Ovary (tissue), 9 donors: ENCODE results near the gene MUC21. TPM values are rescaled to one million over a fixed set of nuclear protein-coding genes. Genes with fewer than 3 reads are reported as not detected.

Source experiments
- DNase-seq, 5 donors: peaks; one replicate each; pipeline ENCODE4 v3.0.0-alpha.2; 2019 to 2020
- H3K27ac ChIP-seq, 2 donors: fragments of 200-600 bp; one replicate each; pipeline versions ENCODE4 v1.5.1 to v1.8.0; 2019 to 2022
- H3K27me3 ChIP-seq: fragments of 200-600 bp; one replicate; pipeline ENCODE4 v1.8.0; 2022
- H3K36me3 ChIP-seq: fragments of 200-600 bp; sonication (generic); one replicate; pipeline ENCODE4 v1.5.1; 2019
- H3K4me1 ChIP-seq: one replicate; pipeline ENCODE4 v1.8.1; 2013; ENCODE audit warnings: mild to moderate bottlenecking, moderate library complexity; ENCODE audit not compliant: insufficient read depth
- H3K4me3 ChIP-seq: fragments of 200-600 bp; sonication (generic); one replicate; pipeline ENCODE4 v1.5.1; 2017
- H3K9me3 ChIP-seq, 2 donors: fragments of 200-600 bp in 1 of 2; sonication (generic) in 1 of 2; one replicate each; pipeline versions ENCODE4 v1.5.1 to v1.8.1; 2013 to 2019; ENCODE audit warnings: mild to moderate bottlenecking in 1 of 2, moderate library complexity in 1 of 2
- EP300 ChIP-seq: sonication (generic); formaldehyde crosslinking; IDR thresholded peaks from one replicate; pipeline ENCODE4 v1.6.1; 2017; ENCODE audit warnings: antibody characterized with exemption
- POLR2A ChIP-seq: fragments of 450-650 bp; IDR thresholded peaks from one replicate; pipeline ENCODE4 v1.6.1; 2017; ENCODE audit warnings: antibody characterized with exemption, mild to moderate bottlenecking, moderate library complexity
- WGBS, 3 donors: extraction: QIAGEN DNeasy Blood & Tissue Kit in 1 of 3; methylation state at CpG; one replicate each; pipeline versions ENCODE4 v1.1.5 to v1.1.7; 2013 to 2017; 5-methylcytosine and 5-hydroxymethylcytosine counted together
- intact Hi-C, 4 donors: fragments of 100-400 bp; cut with DNase I; formaldehyde crosslinking; loops; one replicate each; pipeline versions ENCODE4 v1.11.0 to v1.15.1; 2022 to 2023
- polyA plus RNA-seq, 2 donors: library from polyadenylated mRNA; stranded (reverse); fragments of 200-250 nt in 1 of 2; fragments of 350-450 nt in 1 of 2; fragmentation: Illumina TruSeq in 1 of 2; extraction: RNeasy Lipid Tissue Mini Kit (QIAGEN cat#74804) in 1 of 2; gene quantifications; one replicate each; pipeline ENCODE4 v1.2.3, GENCODE V29; 2013 to 2014
- total RNA-seq, 7 donors: library from RNA; depleted of rRNA in 2 of 7; stranded (reverse); fragments of >200 nt in 2 of 7; fragmentation: NEBNext Ultra II Directional in 3 of 7; extraction: Animal tissue kit (Norgen Biotek cat#: 25700) in 3 of 7; gene quantifications; one replicate each; pipeline versions ENCODE4 v1.1.0 to v1.2.4, GENCODE V29; 2016 to 2023
- TF ChIP-seq, protein P1 (sequence below), 3 donors: fragments of 450-650 bp in 2 of 3; fragments of 200-600 bp in 1 of 3; IDR thresholded peaks; one replicate each; pipeline versions ENCODE4 v1.5.1 to v1.8.0; 2016 to 2022; ENCODE audit warnings: antibody characterized with exemption in 3 of 3, mild to moderate bottlenecking in 1 of 3
- donor health status: DM: no; HTN: no; CAD: no; lungs with moderate emphysema.
- donor health status: DM: no; HTN: no; CAD: no.
- donor health status: Bipolar disorder and iron deficiency.
- donor health status: DM: yes; HTN: yes; CAD: no.
- donor health status: DM: no; HTN: no; CAD: no.
- donor health status: DM: yes; HTN: yes; CAD: no.

MUC21 gene
- total and polyA plus RNA-seq, 9 donors, result not detected

DNA sequence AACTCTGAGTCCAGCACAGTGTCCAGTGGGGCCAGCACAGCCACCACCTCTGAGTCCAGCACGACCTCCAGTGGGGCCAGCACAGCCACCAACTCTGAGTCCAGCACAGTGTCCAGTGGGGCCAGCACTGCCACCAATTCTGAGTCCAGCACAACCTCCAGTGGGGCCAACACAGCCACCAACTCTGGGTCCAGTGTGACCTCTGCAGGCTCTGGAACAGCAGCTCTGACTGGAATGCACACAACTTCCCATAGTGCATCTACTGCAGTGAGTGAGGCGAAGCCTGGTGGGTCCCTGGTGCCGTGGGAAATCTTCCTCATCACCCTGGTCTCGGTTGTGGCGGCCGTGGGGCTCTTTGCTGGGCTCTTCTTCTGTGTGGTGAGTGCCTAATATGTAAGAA is 3.8 kb downstream of the MUC21 start:
- intact Hi-C loops, result no loop called here
- DNase-seq, result no peak
- TF ChIP-seq POLR2A (no peak), EP300 (no peak)
- TF ChIP-seq, protein P1, sequence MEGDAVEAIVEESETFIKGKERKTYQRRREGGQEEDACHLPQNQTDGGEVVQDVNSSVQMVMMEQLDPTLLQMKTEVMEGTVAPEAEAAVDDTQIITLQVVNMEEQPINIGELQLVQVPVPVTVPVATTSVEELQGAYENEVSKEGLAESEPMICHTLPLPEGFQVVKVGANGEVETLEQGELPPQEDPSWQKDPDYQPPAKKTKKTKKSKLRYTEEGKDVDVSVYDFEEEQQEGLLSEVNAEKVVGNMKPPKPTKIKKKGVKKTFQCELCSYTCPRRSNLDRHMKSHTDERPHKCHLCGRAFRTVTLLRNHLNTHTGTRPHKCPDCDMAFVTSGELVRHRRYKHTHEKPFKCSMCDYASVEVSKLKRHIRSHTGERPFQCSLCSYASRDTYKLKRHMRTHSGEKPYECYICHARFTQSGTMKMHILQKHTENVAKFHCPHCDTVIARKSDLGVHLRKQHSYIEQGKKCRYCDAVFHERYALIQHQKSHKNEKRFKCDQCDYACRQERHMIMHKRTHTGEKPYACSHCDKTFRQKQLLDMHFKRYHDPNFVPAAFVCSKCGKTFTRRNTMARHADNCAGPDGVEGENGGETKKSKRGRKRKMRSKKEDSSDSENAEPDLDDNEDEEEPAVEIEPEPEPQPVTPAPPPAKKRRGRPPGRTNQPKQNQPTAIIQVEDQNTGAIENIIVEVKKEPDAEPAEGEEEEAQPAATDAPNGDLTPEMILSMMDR (IDR thresholded peaks at IDR 0.05), result no peak
- H3K36me3 ChIP-seq, result no peaks in the 10 kb centered on the region
- H3K9me3 ChIP-seq, result no peaks in the 10 kb centered on the region
- H3K27ac ChIP-seq, result no peak overlapping the region
- WGBS, 3 donors, result 81 to 93% (median 92%) methylated on average over 5 to 6 of the region's 6 CpGs
- H3K27me3 ChIP-seq, result no peaks in the 10 kb centered on the region
- peaks cover 2% of the 10 kb centered on the region for H3K4me1 ChIP-seq
- no peak overlapping the region for H3K4me3 ChIP-seq

DNA sequence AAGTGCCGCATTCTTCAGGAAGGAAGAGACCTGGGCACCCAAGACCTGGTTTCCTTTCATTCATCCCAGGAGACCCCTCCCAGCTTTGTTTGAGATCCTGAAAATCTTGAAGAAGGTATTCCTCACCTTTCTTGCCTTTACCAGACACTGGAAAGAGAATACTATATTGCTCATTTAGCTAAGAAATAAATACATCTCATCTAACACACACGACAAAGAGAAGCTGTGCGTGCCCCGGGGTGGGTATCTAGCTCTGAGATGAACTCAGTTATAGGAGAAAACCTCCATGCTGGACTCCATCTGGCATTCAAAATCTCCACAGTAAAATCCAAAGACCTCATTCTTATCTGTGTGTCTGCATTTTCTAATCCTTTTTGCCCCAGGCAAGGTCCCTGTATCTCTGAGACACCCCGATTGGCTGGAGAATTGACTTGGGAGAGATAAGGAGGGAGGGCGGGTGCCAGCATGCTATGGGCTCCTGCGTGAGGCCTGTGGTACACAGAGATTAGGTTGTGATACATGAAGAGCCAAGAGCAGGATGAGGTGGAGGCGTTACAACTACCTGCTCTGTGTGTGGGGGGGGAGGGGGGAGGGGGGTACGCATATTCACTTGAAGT is 4.8 kb downstream of the MUC21 start:
- Histone ChIP-seq H3K4me1 (no peaks in the 10 kb centered on the region), H3K9me3 (no peaks in the 10 kb centered on the region), H3K27me3 (no peaks in the 10 kb centered on the region), H3K36me3 (no peaks in the 10 kb centered on the region), H3K4me3 (no peak overlapping the region), H3K27ac (no peak overlapping the region)
- WGBS, 3 donors, result 83 to 87% (median 85%) methylated on average over 9 of the region's 9 CpGs
- DNase-seq, result no peak
- TF ChIP-seq, protein P1 (IDR thresholded peaks at IDR 0.05), result no peak
- TF ChIP-seq EP300 (no peak), POLR2A (no peak)
- intact Hi-C loops, result no loop called here

DNA sequence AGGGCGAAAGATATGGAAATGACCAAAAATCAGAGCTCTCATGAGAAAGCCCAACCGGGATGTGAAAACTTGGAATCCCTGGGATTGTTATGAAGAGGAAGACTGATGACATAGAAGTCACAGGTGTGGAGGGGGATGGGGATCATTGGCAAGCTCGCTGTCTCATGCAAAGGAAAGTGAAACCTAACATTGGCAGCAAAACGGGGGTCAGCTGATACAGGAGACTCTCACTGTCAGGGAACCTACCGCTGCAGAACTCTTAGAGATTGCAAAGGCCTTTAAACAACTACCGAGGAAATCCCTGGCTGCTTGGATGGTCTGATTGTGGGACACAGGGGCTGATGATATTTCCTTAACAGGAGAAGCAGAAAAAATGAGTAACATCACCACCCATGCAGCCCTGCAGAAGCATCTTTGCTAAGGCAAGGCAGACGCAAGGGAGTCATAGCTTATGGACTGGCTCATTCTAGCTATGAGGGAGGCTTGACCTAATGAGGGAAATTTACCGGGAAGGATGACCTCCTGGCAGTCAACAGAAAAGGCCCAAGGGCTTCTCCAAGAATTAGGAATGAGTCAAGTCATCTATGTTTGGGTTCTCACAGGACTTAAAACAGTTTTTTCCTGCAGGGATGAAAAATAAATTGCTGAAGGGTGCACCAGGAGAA is 7.0 kb downstream of the MUC21 start:
- Histone ChIP-seq H3K27me3 (no peaks in the 10 kb centered on the region), H3K4me3 (no peak overlapping the region), H3K4me1 (no peaks in the 10 kb centered on the region), H3K27ac (no peak overlapping the region), H3K36me3 (no peaks in the 10 kb centered on the region), H3K9me3 (no peaks in the 10 kb centered on the region)
- DNase-seq, result no peak
- 42 to 54% (median 44%) methylated on average over 8 of the region's 8 CpGs for WGBS, 3 donors
- intact Hi-C loops, result no loop called here
- TF ChIP-seq, protein P1 (IDR thresholded peaks at IDR 0.05), result no peak
- TF ChIP-seq POLR2A (no peak), EP300 (no peak)

DNA sequence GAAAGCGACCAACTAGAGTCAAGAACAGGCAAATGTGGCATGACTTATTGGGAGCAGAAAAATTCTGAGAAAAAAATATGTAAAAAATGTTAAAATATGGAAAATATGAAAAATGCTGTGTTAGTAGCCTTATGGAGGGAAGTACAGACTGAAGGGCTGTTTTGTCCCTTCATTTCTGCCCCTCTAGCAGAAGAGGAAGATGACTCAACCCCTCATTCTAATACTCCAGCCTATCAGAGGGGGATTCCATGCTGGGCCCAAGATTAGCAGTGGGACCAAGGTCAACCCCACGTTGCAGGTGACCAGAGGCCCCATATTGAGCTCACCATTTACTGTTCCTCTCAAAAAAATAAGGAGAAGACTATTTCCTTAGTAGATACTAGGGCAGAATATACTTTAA is 8.4 kb downstream of the MUC21 start:
- Histone ChIP-seq H3K9me3 (no peaks in the 10 kb centered on the region), H3K4me1 (no peaks in the 10 kb centered on the region), H3K27ac (no peak overlapping the region), H3K36me3 (no peaks in the 10 kb centered on the region), H3K4me3 (no peak overlapping the region), H3K27me3 (no peaks in the 10 kb centered on the region)
- 68 to 84% (median 76%) methylated on average over 2 of the region's 2 CpGs for WGBS, 3 donors
- intact Hi-C loops, result no loop called here
- TF ChIP-seq EP300 (no peak), POLR2A (no peak)
- TF ChIP-seq, protein P1 (IDR thresholded peaks at IDR 0.05), result no peak
- no peak for DNase-seq
